Adrenal gland (tissue), 12 donors: ENCODE results near the gene RPRM. TPM values are rescaled to one million over a fixed set of nuclear protein-coding genes. Genes with fewer than 3 reads are reported as not detected.

Source experiments
- DNase-seq, 7 donors: peaks; one replicate each; pipeline ENCODE4 v3.0.0-alpha.2; 2019 to 2020
- H3K27ac ChIP-seq, 5 donors: fragments of 200-600 bp; sonication (generic) in 4 of 5; 1 replicate in 3 of 5; 2 replicates in 2 of 5; pipeline versions ENCODE4 v1.5.1 to v1.8.0; 2016 to 2020; ENCODE audit warnings: mild to moderate bottlenecking in 1 of 5
- H3K27me3 ChIP-seq: fragments of 200-600 bp; 2 replicates; pipeline ENCODE4 v1.8.0; 2021
- H3K36me3 ChIP-seq, 2 donors: fragments of 200-600 bp; replicated peaks in 1 of 2; 1 replicate in 1 of 2; 2 replicates in 1 of 2; pipeline versions ENCODE4 v1.5.1 to v1.8.0; 2018 to 2022
- H3K4me1 ChIP-seq, 2 donors: fragments of 200-600 bp; replicated peaks in 1 of 2; 1 replicate in 1 of 2; 2 replicates in 1 of 2; pipeline versions ENCODE4 v1.5.1 to v1.8.0; 2018 to 2021
- H3K4me3 ChIP-seq, 4 donors: fragments of 200-600 bp; sonication (generic) in 3 of 4; one replicate each; pipeline ENCODE4 v1.5.1; 2016 to 2018
- H3K9me3 ChIP-seq, 3 donors: fragments of 200-600 bp; sonication (generic) in 1 of 3; replicated peaks in 1 of 3; 1 replicate in 2 of 3; 2 replicates in 1 of 3; pipeline versions ENCODE4 v1.5.1 to v1.8.0; 2016 to 2021
- POLR2A ChIP-seq, 2 donors: fragments of 450-650 bp; IDR thresholded peaks; one replicate each; pipeline ENCODE4 v1.6.1; 2017; ENCODE audit warnings: antibody characterized with exemption in 2 of 2, mild to moderate bottlenecking in 2 of 2, moderate library complexity in 1 of 2
- WGBS, 4 donors: extraction: QIAGEN DNeasy Blood & Tissue Kit in 2 of 4; methylation state at CpG; one replicate each; pipeline versions ENCODE4 v1.1.5 to v1.1.7; 2013 to 2017; 5-methylcytosine and 5-hydroxymethylcytosine counted together
- intact Hi-C, 2 donors: fragments of 100-400 bp; cut with DNase I; formaldehyde crosslinking; loops; one replicate each; pipeline versions ENCODE4 v1.14.1 to v1.15.0; 2022 to 2023
- polyA plus RNA-seq, 3 donors: library from polyadenylated mRNA; stranded (reverse); fragments of 200-250 nt in 2 of 3; fragments of 350-450 nt in 1 of 3; fragmentation: Illumina TruSeq in 1 of 3; extraction: RNeasy Lipid Tissue Mini Kit (QIAGEN cat#74804) in 1 of 3; gene quantifications; one replicate each; pipeline ENCODE4 v1.2.3, GENCODE V29; 2013 to 2014
- total RNA-seq, 9 donors: library from RNA; depleted of rRNA in 4 of 9; stranded (reverse); fragments of >200 nt in 4 of 9; fragments of 120-200 nt in 1 of 9; fragmentation: NEBNext Ultra II Directional in 1 of 9; extraction: Animal tissue kit (Norgen Biotek cat#: 25700) in 1 of 9; gene quantifications; one replicate each; pipeline versions ENCODE4 v1.1.0 to v1.2.4, GENCODE V29; 2013 to 2023
- TF ChIP-seq, protein P1 (sequence below), 6 experiments: fragments of 450-650 bp in 4 of 6; fragments of 200-600 bp in 2 of 6; sonication (generic) in 1 of 6; IDR thresholded peaks; 1 replicate in 5 of 6; 2 replicates in 1 of 6; pipeline versions ENCODE4 v1.5.1 to v1.8.0; 2016 to 2021; ENCODE audit warnings: antibody characterized with exemption in 6 of 6, mild to moderate bottlenecking in 2 of 6, moderate library complexity in 1 of 6
- donor health status: healthy with polysubstance abuse.
- donor health status: Bipolar disorder and iron deficiency.
- donor health status: DM: yes; HTN: yes; CAD: no.
- donor health status: DM: no; HTN: no; CAD: no.
- donor health status: DM: no; HTN: no; CAD: no.
- donor health status: DM: yes; HTN: yes; CAD: no.

RPRM gene
- total and polyA plus RNA-seq, 12 donors = 1.4 to 38.8 (median 11.7) TPM

- no peaks in the 10 kb centered on the region for H3K9me3 ChIP-seq
- intact Hi-C loops = loop anchor here in 1 of 2 donors (10.0 kb wide), 1 partner anchor 310 kb away; no protein-coding TSS in a partner anchor
- 49 to 75% (median 58%) methylated on average over 1 of the region's 1 CpG for WGBS, 4 donors
- DNase-seq = no peak
- no peak overlapping the region for H3K27ac ChIP-seq
- no peak overlapping the region for H3K4me3 ChIP-seq
- H3K4me1 ChIP-seq = peaks cover 0 to 29% of the 10 kb centered on the region in 2 donors
- no peaks in the 10 kb centered on the region for H3K27me3 ChIP-seq
- TF ChIP-seq, protein P1, sequence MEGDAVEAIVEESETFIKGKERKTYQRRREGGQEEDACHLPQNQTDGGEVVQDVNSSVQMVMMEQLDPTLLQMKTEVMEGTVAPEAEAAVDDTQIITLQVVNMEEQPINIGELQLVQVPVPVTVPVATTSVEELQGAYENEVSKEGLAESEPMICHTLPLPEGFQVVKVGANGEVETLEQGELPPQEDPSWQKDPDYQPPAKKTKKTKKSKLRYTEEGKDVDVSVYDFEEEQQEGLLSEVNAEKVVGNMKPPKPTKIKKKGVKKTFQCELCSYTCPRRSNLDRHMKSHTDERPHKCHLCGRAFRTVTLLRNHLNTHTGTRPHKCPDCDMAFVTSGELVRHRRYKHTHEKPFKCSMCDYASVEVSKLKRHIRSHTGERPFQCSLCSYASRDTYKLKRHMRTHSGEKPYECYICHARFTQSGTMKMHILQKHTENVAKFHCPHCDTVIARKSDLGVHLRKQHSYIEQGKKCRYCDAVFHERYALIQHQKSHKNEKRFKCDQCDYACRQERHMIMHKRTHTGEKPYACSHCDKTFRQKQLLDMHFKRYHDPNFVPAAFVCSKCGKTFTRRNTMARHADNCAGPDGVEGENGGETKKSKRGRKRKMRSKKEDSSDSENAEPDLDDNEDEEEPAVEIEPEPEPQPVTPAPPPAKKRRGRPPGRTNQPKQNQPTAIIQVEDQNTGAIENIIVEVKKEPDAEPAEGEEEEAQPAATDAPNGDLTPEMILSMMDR (IDR thresholded peaks at IDR 0.05) = no peak
- TF ChIP-seq POLR2A (IDR thresholded peaks at IDR 0.05) = no peak
- H3K36me3 ChIP-seq = no peaks in the 10 kb centered on the region
Observed at GRCh38 chr2:153474407-153474806, 4.2 kb downstream of the RPRM start.

- no peak for TF ChIP-seq POLR2A (IDR thresholded peaks at IDR 0.05)
- TF ChIP-seq, protein P1 (IDR thresholded peaks at IDR 0.05) = no peak
- 88 to 90% (median 90%) methylated on average over 4 of the region's 4 CpGs for WGBS, 4 donors
- DNase-seq = no peak
Observed at GRCh38 chr2:153470867-153471266, 7.7 kb downstream of the RPRM start.

DNA sequence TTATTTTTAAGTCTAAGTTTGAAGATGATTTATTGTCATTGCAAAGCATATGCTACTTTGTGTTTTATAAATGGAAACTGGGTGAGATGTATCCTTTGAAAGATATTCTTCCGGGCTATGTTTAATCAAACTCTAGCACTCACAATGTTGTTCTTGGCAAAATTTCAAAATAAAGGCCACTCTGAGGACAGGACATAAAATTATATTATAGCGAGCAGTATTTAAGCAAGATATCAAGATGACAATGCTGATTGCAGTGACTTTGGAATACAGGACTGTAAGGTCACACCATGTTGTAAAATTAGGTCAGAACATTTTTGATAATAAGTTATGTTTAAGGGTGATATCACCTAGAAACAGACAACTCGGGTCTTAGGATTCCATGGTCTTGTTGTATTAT, 14.2 kb downstream of the RPRM start:
- 48 to 61% (median 55%) methylated on average over 3 of the region's 3 CpGs for WGBS, 4 donors
- Histone ChIP-seq H3K4me3 (no peak overlapping the region), H3K9me3 (no peaks in the 10 kb centered on the region), H3K36me3 (no peaks in the 10 kb centered on the region), H3K27me3 (no peaks in the 10 kb centered on the region), H3K4me1 (no peaks in the 10 kb centered on the region), H3K27ac (no peak overlapping the region)
- intact Hi-C loops = no loop called here
- no peak for DNase-seq
- no peak for TF ChIP-seq POLR2A (IDR thresholded peaks at IDR 0.05)
- TF ChIP-seq, protein P1 (IDR thresholded peaks at IDR 0.05) = no peak

More at GRCh38 chr2:153470867-153471266, 7.7 kb downstream of the RPRM start:
- Histone ChIP-seq H3K27me3 (no peaks in the 10 kb centered on the region), H3K36me3 (no peaks in the 10 kb centered on the region), H3K9me3 (no peaks in the 10 kb centered on the region), H3K4me3 (no peak overlapping the region), H3K27ac (no peak overlapping the region), H3K4me1 (no peaks in the 10 kb centered on the region)
- intact Hi-C loops = loop anchor here in 1 of 2 donors (10.0 kb wide), 1 partner anchor 306 kb away; no protein-coding TSS in a partner anchor

GRCh38 chr2:153462338-153462859, 16.2 kb downstream of the RPRM start:
- H3K4me3 ChIP-seq = no peak overlapping the region
- 79 to 90% (median 88%) methylated on average over 2 of the region's 2 CpGs for WGBS, 4 donors
- H3K9me3 ChIP-seq = no peaks in the 10 kb centered on the region
- intact Hi-C loops = no loop called here
- H3K4me1 ChIP-seq = no peaks in the 10 kb centered on the region
- no peaks in the 10 kb centered on the region for H3K27me3 ChIP-seq
- TF ChIP-seq, protein P1 (IDR thresholded peaks at IDR 0.05) = no peak
- TF ChIP-seq POLR2A (IDR thresholded peaks at IDR 0.05) = no peak
- no peak overlapping the region for H3K27ac ChIP-seq
- no peak for DNase-seq
- H3K36me3 ChIP-seq = no peaks in the 10 kb centered on the region
